ENCODE data around the gene ARHGEF26. TPM values are rescaled to one million over a fixed set of nuclear protein-coding genes. Genes with fewer than 3 reads are reported as not detected.

The ARHGEF26 gene
- total and polyA plus RNA-seq, 2 experiments from 2014 or later, result 9.4 to 16.9 TPM

DNA sequence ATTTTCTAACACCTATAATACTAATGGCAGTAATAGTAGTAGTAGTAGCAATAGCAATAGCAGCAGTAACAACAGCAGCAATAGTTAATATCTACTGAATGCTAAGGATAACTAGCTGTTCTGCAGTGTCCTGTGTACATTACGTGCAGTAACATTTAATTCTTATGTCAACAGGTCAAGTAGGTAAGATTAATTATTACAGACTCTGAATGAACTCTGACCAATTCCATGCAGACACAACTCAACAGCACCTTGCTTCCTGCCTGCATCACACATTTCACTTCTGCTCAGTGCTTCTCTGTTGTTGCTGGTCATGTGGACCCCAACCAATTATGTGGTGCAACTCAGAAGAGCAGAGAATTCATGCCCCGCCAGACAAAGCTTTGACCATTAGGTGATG is 39.9 kb upstream of the ARHGEF26 start:
- no peaks in the 10 kb centered on the region for H4K20me1 ChIP-seq (replicated peaks; ENCODE audit: insufficient read depth)
- H3K9me2 ChIP-seq (ENCODE audit: insufficient read depth), result 0 out of 2 replicates have a peak, but pooled peaks cover 5% of the 10 kb centered on the region
- Mint-ChIP-seq H3K4me1 (no peaks in the 10 kb centered on the region), H3K27me3 (ENCODE audit: insufficient read depth, low read depth, poor library complexity) (no peaks in the 10 kb centered on the region), H3K9me3 (peaks cover 24% of the 10 kb centered on the region), H3K36me3 (ENCODE audit: low read depth) (peaks cover 9% of the 10 kb centered on the region), H3K27ac (no peak overlapping the region), H3K4me3 (no peak overlapping the region)
- H3K4me2 ChIP-seq, result no peak overlapping the region
- ATAC-seq (no peak), DNase-seq (ENCODE audit: low spot score) (no peak)
- TF ChIP-seq EZH2phosphoT487 (IDR thresholded peaks at IDR 0.05; ENCODE audit: unreplicated experiment) (no peak), NANOG (IDR thresholded peaks at IDR 0.05; ENCODE audit: borderline replicate concordance) (no peak), POLR2AphosphoS5 (IDR thresholded peaks at IDR 0.05; ENCODE audit: low read depth) (no peak), CREB1 (CRISPR knock-in tag; IDR thresholded peaks at IDR 0.05; ENCODE audit: low read depth) (no peak), JUNB (IDR thresholded peaks at IDR 0.05; ENCODE audit: unreplicated experiment) (no peak), STAT1 (IDR thresholded peaks at IDR 0.05; ENCODE audit: unreplicated experiment) (no peak), EZH2 (IDR thresholded peaks at IDR 0.05; ENCODE audit: low read depth, unreplicated experiment) (no peak), ZNF114 (CRISPR knock-in tag; IDR thresholded peaks at IDR 0.05) (no peak), ZNF331 (CRISPR knock-in tag; IDR thresholded peaks at IDR 0.05; ENCODE audit: low read depth) (no peak)
- TF ChIP-seq, protein P1, sequence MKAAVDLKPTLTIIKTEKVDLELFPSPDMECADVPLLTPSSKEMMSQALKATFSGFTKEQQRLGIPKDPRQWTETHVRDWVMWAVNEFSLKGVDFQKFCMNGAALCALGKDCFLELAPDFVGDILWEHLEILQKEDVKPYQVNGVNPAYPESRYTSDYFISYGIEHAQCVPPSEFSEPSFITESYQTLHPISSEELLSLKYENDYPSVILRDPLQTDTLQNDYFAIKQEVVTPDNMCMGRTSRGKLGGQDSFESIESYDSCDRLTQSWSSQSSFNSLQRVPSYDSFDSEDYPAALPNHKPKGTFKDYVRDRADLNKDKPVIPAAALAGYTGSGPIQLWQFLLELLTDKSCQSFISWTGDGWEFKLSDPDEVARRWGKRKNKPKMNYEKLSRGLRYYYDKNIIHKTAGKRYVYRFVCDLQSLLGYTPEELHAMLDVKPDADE (IDR thresholded peaks at IDR 0.05), result no peak
- TF ChIP-seq, protein P2, sequence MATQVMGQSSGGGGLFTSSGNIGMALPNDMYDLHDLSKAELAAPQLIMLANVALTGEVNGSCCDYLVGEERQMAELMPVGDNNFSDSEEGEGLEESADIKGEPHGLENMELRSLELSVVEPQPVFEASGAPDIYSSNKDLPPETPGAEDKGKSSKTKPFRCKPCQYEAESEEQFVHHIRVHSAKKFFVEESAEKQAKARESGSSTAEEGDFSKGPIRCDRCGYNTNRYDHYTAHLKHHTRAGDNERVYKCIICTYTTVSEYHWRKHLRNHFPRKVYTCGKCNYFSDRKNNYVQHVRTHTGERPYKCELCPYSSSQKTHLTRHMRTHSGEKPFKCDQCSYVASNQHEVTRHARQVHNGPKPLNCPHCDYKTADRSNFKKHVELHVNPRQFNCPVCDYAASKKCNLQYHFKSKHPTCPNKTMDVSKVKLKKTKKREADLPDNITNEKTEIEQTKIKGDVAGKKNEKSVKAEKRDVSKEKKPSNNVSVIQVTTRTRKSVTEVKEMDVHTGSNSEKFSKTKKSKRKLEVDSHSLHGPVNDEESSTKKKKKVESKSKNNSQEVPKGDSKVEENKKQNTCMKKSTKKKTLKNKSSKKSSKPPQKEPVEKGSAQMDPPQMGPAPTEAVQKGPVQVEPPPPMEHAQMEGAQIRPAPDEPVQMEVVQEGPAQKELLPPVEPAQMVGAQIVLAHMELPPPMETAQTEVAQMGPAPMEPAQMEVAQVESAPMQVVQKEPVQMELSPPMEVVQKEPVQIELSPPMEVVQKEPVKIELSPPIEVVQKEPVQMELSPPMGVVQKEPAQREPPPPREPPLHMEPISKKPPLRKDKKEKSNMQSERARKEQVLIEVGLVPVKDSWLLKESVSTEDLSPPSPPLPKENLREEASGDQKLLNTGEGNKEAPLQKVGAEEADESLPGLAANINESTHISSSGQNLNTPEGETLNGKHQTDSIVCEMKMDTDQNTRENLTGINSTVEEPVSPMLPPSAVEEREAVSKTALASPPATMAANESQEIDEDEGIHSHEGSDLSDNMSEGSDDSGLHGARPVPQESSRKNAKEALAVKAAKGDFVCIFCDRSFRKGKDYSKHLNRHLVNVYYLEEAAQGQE (IDR thresholded peaks at IDR 0.05; ENCODE audit: unreplicated experiment), result no peak
- TF ChIP-seq, protein P3, sequence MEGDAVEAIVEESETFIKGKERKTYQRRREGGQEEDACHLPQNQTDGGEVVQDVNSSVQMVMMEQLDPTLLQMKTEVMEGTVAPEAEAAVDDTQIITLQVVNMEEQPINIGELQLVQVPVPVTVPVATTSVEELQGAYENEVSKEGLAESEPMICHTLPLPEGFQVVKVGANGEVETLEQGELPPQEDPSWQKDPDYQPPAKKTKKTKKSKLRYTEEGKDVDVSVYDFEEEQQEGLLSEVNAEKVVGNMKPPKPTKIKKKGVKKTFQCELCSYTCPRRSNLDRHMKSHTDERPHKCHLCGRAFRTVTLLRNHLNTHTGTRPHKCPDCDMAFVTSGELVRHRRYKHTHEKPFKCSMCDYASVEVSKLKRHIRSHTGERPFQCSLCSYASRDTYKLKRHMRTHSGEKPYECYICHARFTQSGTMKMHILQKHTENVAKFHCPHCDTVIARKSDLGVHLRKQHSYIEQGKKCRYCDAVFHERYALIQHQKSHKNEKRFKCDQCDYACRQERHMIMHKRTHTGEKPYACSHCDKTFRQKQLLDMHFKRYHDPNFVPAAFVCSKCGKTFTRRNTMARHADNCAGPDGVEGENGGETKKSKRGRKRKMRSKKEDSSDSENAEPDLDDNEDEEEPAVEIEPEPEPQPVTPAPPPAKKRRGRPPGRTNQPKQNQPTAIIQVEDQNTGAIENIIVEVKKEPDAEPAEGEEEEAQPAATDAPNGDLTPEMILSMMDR (conservative IDR thresholded peaks at IDR 0.05; ENCODE audit: low read depth in 2 of 2), result no peak
- TF ChIP-seq, protein P4, sequence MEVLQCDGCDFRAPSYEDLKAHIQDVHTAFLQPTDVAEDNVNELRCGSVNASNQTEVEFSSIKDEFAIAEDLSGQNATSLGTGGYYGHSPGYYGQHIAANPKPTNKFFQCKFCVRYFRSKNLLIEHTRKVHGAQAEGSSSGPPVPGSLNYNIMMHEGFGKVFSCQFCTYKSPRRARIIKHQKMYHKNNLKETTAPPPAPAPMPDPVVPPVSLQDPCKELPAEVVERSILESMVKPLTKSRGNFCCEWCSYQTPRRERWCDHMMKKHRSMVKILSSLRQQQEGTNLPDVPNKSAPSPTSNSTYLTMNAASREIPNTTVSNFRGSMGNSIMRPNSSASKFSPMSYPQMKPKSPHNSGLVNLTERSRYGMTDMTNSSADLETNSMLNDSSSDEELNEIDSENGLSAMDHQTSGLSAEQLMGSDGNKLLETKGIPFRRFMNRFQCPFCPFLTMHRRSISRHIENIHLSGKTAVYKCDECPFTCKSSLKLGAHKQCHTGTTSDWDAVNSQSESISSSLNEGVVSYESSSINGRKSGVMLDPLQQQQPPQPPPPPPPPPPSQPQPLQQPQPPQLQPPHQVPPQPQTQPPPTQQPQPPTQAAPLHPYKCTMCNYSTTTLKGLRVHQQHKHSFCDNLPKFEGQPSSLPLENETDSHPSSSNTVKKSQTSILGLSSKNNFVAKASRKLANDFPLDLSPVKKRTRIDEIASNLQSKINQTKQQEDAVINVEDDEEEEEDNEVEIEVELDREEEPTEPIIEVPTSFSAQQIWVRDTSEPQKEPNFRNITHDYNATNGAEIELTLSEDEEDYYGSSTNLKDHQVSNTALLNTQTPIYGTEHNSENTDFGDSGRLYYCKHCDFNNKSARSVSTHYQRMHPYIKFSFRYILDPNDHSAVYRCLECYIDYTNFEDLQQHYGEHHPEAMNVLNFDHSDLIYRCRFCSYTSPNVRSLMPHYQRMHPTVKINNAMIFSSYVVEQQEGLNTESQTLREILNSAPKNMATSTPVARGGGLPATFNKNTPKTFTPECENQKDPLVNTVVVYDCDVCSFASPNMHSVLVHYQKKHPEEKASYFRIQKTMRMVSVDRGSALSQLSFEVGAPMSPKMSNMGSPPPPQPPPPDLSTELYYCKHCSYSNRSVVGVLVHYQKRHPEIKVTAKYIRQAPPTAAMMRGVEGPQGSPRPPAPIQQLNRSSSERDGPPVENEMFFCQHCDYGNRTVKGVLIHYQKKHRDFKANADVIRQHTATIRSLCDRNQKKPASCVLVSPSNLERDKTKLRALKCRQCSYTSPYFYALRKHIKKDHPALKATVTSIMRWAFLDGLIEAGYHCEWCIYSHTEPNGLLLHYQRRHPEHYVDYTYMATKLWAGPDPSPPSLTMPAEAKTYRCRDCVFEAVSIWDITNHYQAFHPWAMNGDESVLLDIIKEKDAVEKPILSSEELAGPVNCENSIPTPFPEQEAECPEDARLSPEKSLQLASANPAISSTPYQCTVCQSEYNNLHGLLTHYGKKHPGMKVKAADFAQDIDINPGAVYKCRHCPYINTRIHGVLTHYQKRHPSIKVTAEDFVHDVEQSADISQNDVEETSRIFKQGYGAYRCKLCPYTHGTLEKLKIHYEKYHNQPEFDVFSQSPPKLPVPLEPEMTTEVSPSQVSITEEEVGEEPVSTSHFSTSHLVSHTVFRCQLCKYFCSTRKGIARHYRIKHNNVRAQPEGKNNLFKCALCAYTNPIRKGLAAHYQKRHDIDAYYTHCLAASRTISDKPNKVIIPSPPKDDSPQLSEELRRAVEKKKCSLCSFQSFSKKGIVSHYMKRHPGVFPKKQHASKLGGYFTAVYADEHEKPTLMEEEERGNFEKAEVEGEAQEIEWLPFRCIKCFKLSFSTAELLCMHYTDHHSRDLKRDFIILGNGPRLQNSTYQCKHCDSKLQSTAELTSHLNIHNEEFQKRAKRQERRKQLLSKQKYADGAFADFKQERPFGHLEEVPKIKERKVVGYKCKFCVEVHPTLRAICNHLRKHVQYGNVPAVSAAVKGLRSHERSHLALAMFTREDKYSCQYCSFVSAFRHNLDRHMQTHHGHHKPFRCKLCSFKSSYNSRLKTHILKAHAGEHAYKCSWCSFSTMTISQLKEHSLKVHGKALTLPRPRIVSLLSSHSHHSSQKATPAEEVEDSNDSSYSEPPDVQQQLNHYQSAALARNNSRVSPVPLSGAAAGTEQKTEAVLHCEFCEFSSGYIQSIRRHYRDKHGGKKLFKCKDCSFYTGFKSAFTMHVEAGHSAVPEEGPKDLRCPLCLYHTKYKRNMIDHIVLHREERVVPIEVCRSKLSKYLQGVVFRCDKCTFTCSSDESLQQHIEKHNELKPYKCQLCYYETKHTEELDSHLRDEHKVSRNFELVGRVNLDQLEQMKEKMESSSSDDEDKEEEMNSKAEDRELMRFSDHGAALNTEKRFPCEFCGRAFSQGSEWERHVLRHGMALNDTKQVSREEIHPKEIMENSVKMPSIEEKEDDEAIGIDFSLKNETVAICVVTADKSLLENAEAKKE (CRISPR knock-in tag; IDR thresholded peaks at IDR 0.05), result no peak
- no peaks in the 10 kb centered on the region for H3K79me2 ChIP-seq (replicated peaks; ENCODE audit: insufficient read depth)
- H3K27me3 ChIP-seq (ENCODE audit: insufficient read depth), result no peaks in the 10 kb centered on the region
- H3K36me3 ChIP-seq (ENCODE audit: insufficient read depth), result no peaks in the 10 kb centered on the region
- H3K27ac ChIP-seq (ENCODE audit: low read depth), result no peak overlapping the region
- H3K4me1 ChIP-seq (ENCODE audit: insufficient read depth), result no peaks in the 10 kb centered on the region
- no peak overlapping the region for H3K4me3 ChIP-seq
- H2AFZ ChIP-seq, result no peak overlapping the region
- H3F3A ChIP-seq (replicated peaks; ENCODE audit: low read depth), result no peaks in the 10 kb centered on the region

Measured in GM23338 (cell line).